HG03442 (cell line): ENCODE results near the gene PLK5.
"Not testable (repeated sequence)": the region's sequence is repeated elsewhere in the genome, so short reads cannot be mapped to it uniquely, and the experiment has no call there.

Experiments
- ATAC-seq: cut with Tn5 transposase; IDR thresholded peaks from one replicate; pipeline ENCODE4 v1.9.1; 2021; ENCODE audit warnings: mild to moderate bottlenecking, moderate library complexity; ENCODE audit not compliant: unreplicated experiment

The PLK5 gene

GRCh38 chr19:1491114-1491848 lies 32.6 kb upstream of the PLK5 start, which contains the start of gene REEP6:
TSS of gene REEP6 (plus strand) at chr19:1491181. CDS start at chr19:1491270, 89 bp downstream.
- peak; percentile 7 for ATAC-seq

- no peak for ATAC-seq
Observed at GRCh38 chr19:1491849-1492170, 32.1 kb upstream of the PLK5 start.

GRCh38 chr19:1492474-1493006 lies 31.3 kb upstream of the PLK5 start:
- ATAC-seq = no peak

GRCh38 chr19:1494115-1494815 lies 29.6 kb upstream of the PLK5 start:
- ATAC-seq = no peak

- ATAC-seq = no peak
Observed at GRCh38 chr19:1495051-1495798, 28.7 kb upstream of the PLK5 start.

GRCh38 chr19:1495799-1496713 lies 27.8 kb upstream of the PLK5 start:
- ATAC-seq = no peak

DNA sequence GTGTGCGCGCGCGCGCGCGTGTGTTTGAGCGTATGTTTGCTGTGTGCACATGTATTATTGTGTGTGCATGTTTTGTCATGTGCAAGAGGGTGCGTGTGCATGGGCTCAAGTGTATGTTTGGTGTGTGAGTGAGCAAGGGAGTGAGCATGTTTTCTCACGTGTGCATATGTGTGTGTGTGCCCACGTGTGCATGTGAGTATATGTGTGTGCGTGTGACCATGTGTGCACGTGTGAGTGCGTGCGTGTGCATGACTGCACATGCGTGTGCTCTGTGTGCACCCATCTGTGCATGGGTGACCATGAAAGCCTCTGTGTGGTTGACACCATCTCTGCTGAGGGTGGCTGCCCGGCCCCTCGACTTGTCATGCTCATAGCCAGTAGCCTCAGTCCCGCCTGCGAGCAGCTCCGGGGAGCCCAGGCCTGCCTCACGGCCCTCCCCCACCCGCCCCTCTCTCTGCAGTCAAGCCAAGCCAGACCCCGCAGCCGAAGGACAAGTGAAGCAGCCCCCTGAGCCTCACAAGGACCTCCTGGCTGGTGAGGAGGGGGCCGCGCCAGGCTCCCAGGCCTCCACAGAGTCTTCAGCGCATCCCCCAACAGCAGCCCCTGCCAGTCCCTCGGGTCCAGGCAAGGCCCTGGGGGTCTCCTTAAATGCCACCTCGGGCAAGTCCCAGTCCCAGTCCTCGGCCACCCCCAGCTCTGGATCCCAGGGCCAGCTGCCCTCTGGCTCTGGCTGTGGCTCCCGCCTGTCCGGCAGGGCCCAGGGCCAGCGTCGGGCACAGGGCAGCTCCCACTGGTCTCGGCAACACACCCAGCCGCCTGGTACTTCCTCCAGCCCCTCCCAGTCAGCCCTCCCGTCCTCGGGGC lies 26.9 kb upstream of the PLK5 start:
- no peak for ATAC-seq

GRCh38 chr19:1497578-1498235 lies 26.2 kb upstream of the PLK5 start:
- no peak for ATAC-seq

DNA sequence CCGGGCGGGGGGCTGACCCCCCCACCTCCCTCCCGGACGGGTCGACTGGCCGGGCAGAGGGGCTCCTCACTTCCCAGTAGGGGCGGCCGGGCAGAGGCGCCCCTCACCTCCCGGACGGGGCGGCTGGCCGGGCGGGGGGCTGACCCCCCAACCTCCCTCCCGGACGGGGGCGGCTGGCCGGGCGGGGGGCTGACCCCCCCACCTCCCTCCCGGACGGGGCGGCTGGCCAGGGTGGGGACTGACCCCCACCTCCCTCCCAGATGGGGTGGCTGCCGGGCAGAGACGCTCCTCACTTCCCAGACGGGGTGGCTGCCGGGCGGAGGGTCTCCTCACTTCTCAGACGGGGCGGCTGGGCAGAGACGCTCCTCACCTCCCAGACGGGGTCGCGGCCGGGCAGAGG lies 24.6 kb upstream of the PLK5 start:
- not testable (repeated sequence) for ATAC-seq

DNA sequence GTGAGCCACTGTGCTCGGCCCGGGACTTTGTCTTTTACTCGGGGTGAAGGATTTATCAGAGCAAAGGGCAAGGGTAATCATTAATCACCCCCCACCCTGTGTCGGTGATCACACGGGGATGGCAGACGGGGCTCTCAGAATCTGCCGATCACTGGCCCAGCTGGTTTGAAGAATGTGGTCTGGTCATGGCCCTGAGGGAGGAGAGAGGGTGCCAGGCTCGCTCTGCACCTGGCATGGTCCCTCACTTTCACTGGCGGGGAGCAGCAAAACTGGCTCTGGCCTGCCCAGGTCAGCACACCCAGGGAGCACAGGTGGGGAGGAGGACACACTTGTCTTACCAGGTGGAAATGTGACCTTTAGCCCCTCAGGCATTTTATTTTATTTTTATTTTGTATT lies 22.7 kb upstream of the PLK5 start:
- ATAC-seq = no peak

DNA sequence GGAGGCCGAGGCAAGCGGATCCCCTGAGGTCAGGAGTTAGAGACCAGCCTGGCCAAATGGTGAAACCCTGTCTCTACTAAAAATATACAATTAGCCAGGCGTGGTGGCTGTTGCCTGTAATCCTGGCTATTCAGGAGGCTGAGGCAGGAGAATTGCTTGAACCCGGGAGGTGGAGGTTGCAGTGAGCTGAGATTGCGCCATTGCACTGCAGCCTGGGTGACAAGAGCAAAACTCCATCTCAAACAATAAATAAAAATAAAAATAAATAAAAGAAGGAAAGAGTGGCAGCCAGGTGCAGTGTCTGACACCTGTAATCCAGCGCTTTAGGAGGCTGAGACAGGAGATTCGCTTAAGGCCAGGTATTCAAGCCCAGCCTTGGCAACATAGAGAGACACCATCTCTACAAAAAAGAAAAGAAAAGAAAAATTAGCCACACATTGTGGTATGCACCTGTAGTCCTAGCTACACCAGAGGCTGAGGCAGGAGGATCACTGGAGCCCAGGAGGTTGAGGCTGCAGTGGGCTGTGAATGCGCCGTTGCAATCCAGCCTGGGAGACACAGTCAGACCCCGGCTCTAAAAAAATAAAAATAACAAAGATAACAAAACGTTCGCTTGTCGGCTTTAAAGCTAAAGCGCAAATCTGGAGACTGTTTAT lies 21.3 kb upstream of the PLK5 start:
- no peak for ATAC-seq

DNA sequence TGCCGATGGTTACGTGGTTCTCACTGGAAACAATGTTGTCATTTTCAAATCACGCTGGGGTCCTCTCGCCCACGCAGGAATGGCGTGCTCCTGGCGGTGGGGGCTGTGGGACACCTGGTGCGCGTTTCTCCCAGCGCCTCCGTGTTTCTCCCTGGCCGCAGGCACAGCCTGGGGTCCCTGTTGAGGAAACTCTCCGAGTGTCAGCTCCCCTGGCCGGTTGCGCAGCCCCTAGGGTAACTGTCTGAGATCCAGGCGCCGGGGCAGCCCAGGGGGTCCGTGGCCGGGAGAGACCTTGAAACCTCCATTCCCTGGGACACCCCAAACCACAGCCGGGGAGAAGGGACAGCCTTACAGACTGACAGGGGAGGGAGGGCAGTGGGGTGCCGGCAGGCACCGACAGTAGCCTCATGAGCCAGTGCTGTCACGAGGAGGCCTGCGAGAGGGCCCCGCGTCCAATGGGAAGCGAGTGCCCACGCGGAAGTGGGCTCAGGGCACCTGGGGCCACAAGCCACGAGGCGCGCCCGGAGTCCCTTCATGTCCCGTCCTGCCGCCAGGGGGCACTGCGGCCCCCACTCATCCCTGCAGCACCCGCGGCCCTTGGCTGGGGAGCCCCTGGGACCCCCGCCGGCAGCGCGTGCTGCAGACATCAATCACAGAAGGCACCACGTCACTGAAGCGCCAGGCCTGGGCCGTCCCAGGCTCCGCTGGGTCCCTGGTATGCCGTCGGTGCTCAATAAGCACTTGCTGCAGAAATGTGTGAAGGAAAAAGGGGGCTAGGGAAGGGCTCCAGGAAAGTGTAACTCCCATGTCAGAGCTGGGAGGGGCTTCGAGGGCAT lies 20.6 kb upstream of the PLK5 start:
- no peak for ATAC-seq

DNA sequence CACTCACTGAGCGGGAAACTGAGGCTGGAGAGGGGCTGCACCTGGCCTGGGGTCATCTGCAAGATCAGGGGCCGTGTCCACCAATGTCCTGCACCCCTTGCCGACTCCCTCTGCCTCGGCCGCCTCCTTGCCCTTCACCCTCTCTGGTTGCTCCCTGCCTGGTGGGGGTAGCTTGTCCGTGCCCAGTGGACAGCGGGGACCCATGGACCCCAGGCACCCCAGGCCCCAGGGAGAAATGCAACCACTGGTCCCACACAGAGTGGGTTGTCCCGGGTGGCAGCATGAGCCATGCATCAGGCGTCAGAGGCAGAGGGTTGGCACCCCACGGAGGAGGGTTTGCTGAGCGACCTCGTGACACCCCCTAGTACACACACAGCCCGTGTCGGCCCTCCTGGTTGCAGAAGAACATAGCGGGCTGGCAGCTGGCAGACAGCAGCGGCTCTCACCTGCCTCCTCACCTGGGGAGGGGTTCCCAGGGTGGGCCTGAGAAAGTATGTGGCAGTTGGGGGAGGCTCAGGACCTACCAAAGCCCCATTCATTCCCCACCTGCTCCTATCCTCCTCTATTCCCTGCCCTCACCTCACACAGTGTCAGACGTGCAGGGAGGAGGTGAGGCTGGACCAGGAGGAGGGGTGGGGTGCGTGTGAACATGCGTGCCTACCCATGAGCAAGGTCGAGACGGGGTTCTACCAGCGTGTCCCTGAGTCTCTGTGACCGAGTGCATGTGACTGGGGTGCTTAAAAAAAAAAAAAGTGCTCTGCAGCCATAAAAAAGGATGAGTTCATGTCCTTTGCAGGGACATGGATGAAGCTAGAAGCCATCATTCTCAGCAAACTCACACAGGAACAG lies 19.7 kb upstream of the PLK5 start:
- ATAC-seq = no peak

- ATAC-seq = no peak
Observed at GRCh38 chr19:1505012-1505411, 18.9 kb upstream of the PLK5 start.

DNA sequence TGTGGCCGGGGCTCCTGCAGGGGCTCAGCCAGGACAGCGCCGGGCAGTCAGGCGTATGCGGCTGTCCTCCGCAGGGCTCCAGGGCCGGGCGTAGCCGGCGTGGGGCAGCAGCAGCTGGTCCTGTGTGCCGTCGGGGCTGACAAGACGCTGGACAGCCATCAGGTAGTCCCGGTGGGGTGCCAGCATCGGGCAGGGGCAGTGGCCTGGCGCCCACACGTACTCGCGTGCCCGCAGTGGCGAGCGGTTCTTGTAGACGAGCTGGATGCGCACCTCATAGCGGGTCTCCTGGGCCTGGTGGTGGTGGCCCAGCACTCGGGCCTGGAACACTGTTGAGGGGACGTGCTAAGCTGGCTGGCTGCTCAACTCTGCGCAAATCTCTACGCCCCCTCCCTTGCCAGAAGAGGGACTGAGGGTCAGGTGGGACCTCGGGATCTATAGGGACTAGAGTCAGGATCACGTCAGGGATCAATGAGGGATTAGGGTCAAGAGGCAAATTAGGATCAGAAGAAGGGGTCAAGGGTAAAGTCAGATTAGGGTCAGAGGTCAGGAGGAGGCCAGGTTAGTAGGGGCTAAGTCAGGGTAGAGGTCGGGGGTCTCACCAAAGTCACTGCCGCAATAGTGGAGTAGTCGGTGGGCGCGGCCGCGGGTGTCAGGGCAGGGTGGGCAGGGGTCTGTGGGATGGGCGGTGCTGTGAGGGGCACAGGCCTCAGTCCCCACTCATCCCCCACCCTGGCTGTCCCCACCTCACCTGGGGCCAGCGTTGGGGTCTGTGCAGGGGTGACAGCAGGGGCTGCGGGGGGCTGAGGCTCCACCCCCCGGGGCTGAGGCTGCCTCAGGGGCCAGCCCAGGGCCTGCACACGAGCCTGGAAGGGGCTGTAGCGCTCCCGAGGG lies 17.6 kb upstream of the PLK5 start:
- no peak for ATAC-seq

- ATAC-seq = no peak
Observed at GRCh38 chr19:1507192-1507660, 16.7 kb upstream of the PLK5 start.
